DOHH2 (cell line): Measurements from ENCODE around the gene ARID3C.

Source experiments
- EZH2phosphoT487 ChIP-seq: fragments of 200-600 bp; sonication (generic); IDR thresholded peaks from 2 replicates; pipeline ENCODE4 v1.6.1; 2017; ENCODE audit warnings: borderline replicate concordance, mild to moderate bottlenecking, antibody characterized with exemption, low read length, moderate library complexity, mixed read lengths
- TF ChIP-seq, protein P1 (sequence below): fragments of 200-600 bp; sonication (generic); IDR thresholded peaks from one replicate; pipeline ENCODE4 v1.5.1; 2014; ENCODE audit warnings: antibody characterized with exemption, mild to moderate bottlenecking, low read depth, low read length; ENCODE audit not compliant: poor library complexity, severe bottlenecking

DNA sequence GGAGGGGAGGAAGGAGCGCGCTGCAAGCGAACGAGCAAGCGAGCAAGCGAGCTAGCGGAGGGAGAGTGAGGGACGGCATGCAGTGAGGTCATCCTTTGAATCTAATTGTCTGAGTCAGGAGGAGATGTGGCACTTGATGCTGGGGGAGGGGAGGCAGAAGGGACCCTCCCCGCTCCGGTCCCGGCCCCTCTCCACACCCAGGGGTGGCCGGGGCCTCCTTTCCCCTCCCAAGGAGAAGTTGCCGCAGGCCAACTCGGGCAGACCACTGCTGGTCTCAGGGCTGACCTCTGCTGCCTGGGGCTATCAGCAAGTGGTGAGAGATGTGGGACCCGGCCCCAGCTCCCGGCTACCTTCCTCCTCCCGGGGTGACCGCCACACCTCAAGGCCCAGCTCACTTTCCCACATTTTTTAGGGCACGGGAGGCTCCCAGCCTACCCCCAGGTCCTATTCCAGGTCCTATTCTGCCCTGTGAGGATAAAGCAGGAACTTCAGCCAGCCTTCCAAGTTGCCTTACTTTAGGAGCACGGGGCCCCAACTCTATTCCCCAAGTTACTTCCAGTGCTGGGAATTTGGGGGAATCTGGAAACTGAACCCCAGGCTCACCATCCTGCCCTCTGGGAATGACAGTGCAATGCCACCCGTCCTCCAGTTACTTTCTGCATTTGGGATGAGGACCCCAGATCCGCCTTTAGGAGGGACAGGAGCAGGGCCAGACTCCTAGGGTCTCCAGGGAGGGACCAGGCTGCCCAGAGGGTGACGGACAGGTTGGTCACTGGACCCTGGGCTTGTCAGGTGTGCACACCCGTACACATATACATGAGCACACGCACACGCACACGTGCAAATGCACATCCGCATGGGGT is 50.4 kb downstream of the ARID3C start:
- TF ChIP-seq, protein P1, sequence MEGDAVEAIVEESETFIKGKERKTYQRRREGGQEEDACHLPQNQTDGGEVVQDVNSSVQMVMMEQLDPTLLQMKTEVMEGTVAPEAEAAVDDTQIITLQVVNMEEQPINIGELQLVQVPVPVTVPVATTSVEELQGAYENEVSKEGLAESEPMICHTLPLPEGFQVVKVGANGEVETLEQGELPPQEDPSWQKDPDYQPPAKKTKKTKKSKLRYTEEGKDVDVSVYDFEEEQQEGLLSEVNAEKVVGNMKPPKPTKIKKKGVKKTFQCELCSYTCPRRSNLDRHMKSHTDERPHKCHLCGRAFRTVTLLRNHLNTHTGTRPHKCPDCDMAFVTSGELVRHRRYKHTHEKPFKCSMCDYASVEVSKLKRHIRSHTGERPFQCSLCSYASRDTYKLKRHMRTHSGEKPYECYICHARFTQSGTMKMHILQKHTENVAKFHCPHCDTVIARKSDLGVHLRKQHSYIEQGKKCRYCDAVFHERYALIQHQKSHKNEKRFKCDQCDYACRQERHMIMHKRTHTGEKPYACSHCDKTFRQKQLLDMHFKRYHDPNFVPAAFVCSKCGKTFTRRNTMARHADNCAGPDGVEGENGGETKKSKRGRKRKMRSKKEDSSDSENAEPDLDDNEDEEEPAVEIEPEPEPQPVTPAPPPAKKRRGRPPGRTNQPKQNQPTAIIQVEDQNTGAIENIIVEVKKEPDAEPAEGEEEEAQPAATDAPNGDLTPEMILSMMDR = no peak
- TF ChIP-seq EZH2phosphoT487 = no peak
